Measurements from ENCODE around the gene PIGP.
A peak's percentile ranks its signal among the peaks of the same experiment; 100 is the strongest.
"Not testable (repeated sequence)": the region's sequence is repeated elsewhere in the genome, so short reads cannot be mapped to it uniquely, and the experiment has no call there.

Gene PIGP

GRCh38 chr21:37072988-37073416, at the start of gene PIGP, which contains the start of gene TTC3:
Gene PIGP, minus strand, starts transcription at chr21:37073071. Its CDS starts 556 bp downstream, at chr21:37072515.
Gene TTC3, plus strand, starts transcription at chr21:37073254. Its CDS starts 14,004 bp downstream, at chr21:37087258.
- peak in 48 of 51 donors; percentile 77 to 99 (median 92) for DNase-seq

GRCh38 chr21:37119421-37120218, 46.7 kb upstream of the PIGP start:
- DNase-seq = no peak

- no peak for DNase-seq
Observed at GRCh38 chr21:37118187-37118826, 45.4 kb upstream of the PIGP start.

GRCh38 chr21:37117204-37117603, 44.3 kb upstream of the PIGP start:
- DNase-seq = no peak

- DNase-seq = not testable (repeated sequence)
Observed at GRCh38 chr21:37116459-37116858, 43.6 kb upstream of the PIGP start.

GRCh38 chr21:37114301-37114700, 41.4 kb upstream of the PIGP start:
- DNase-seq = not testable (repeated sequence)

GRCh38 chr21:37111029-37111428, 38.2 kb upstream of the PIGP start:
- not testable (repeated sequence) for DNase-seq

- no peak for DNase-seq
Observed at GRCh38 chr21:37106998-37107397, 34.1 kb upstream of the PIGP start.

GRCh38 chr21:37102746-37103145, 29.9 kb upstream of the PIGP start:
- DNase-seq = not testable (repeated sequence)

- DNase-seq = no peak
Observed at GRCh38 chr21:37101384-37101783, 28.5 kb upstream of the PIGP start.

- no peak for DNase-seq
Observed at GRCh38 chr21:37100316-37100715, 27.4 kb upstream of the PIGP start.

- DNase-seq = no peak
Observed at GRCh38 chr21:37098751-37099150, 25.9 kb upstream of the PIGP start.

GRCh38 chr21:37095821-37096220, 22.9 kb upstream of the PIGP start:
- DNase-seq = no peak

GRCh38 chr21:37093977-37094376, 21.1 kb upstream of the PIGP start:
- DNase-seq = no peak

- DNase-seq = no peak
Observed at GRCh38 chr21:37088186-37088735, 15.4 kb upstream of the PIGP start.

GRCh38 chr21:37087188-37087587, 14.3 kb upstream of the PIGP start:
- peak in 1 of 51 donors; percentile 25 for DNase-seq

- no peak for DNase-seq
Observed at GRCh38 chr21:37085726-37086125, 12.9 kb upstream of the PIGP start.

- no peak for DNase-seq
Observed at GRCh38 chr21:37082856-37083528, 10.1 kb upstream of the PIGP start.

GRCh38 chr21:37082375-37082774, 9.5 kb upstream of the PIGP start:
- no peak for DNase-seq

- DNase-seq = no peak
Observed at GRCh38 chr21:37079211-37079824, 6.4 kb upstream of the PIGP start.

- no peak for DNase-seq
Observed at GRCh38 chr21:37077403-37077802, 4.5 kb upstream of the PIGP start.
